ENCODE data around the gene PRDM12.

Gene PRDM12

DNA sequence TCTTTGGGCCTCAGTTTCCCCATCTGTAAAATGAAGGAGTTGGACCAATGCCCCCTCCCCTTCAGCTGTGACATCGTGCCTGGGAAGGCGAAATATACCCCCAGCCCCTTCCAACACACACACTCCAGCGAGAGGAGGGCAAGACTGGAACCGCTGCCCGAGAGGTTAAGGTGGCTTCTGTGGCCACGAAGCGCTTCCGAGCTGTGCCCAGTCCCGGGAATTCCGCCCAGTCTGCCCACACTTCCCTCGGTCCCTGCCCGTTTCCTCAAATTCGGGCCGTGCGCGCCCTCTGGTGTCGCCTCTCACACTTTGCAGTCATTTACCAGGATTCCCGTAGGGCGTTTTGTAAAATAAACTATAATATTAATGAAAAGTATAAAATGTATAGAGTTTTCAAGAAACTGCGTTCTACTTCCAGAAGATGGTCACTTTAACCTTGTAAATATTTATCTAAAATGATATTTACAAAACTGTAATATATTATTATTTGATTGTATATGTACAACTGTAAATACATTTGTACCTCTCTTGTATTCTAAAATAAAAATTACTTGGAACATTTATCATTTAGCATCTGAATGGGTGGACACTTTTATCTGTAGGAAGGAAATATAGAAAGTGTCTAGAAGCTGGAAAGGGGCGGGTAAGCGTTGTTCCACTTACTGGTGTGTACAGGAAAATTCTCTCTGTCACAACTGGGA, 18.2 kb downstream of the PRDM12 start (continued):
- TF ChIP-seq ZFHX2 (tag by site-specific recombination; conservative IDR thresholded peaks at IDR 0.05), result peak; percentile 57
- 0 out of 2 replicates have a peak, but pooled peaks have one; percentile 8 for TF ChIP-seq ZNF366 (tag by site-specific recombination; conservative IDR thresholded peaks at IDR 0.05)
- peak; percentile 82 for TF ChIP-seq ZBTB48 (tag by site-specific recombination; IDR thresholded peaks at IDR 0.05)
- peak; percentile 76 for TF ChIP-seq EGR2 (tag by site-specific recombination; IDR thresholded peaks at IDR 0.05; ENCODE audit: low read depth)
- TF ChIP-seq, protein P1, sequence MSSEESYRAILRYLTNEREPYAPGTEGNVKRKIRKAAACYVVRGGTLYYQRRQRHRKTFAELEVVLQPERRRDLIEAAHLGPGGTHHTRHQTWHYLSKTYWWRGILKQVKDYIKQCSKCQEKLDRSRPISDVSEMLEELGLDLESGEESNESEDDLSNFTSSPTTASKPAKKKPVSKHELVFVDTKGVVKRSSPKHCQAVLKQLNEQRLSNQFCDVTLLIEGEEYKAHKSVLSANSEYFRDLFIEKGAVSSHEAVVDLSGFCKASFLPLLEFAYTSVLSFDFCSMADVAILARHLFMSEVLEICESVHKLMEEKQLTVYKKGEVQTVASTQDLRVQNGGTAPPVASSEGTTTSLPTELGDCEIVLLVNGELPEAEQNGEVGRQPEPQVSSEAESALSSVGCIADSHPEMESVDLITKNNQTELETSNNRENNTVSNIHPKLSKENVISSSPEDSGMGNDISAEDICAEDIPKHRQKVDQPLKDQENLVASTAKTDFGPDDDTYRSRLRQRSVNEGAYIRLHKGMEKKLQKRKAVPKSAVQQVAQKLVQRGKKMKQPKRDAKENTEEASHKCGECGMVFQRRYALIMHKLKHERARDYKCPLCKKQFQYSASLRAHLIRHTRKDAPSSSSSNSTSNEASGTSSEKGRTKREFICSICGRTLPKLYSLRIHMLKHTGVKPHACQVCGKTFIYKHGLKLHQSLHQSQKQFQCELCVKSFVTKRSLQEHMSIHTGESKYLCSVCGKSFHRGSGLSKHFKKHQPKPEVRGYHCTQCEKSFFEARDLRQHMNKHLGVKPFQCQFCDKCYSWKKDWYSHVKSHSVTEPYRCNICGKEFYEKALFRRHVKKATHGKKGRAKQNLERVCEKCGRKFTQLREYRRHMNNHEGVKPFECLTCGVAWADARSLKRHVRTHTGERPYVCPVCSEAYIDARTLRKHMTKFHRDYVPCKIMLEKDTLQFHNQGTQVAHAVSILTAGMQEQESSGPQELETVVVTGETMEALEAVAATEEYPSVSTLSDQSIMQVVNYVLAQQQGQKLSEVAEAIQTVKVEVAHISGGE (tag by site-specific recombination; conservative IDR thresholded peaks at IDR 0.05; ENCODE audit: low read depth), result peak; percentile 71
- TF ChIP-seq, protein P2, sequence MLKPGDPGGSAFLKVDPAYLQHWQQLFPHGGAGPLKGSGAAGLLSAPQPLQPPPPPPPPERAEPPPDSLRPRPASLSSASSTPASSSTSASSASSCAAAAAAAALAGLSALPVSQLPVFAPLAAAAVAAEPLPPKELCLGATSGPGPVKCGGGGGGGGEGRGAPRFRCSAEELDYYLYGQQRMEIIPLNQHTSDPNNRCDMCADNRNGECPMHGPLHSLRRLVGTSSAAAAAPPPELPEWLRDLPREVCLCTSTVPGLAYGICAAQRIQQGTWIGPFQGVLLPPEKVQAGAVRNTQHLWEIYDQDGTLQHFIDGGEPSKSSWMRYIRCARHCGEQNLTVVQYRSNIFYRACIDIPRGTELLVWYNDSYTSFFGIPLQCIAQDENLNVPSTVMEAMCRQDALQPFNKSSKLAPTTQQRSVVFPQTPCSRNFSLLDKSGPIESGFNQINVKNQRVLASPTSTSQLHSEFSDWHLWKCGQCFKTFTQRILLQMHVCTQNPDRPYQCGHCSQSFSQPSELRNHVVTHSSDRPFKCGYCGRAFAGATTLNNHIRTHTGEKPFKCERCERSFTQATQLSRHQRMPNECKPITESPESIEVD (tag by site-specific recombination; IDR thresholded peaks at IDR 0.05), result no peak
- no peak for TF ChIP-seq ZNF544 (tag by site-specific recombination; IDR thresholded peaks at IDR 0.05)
- peak; percentile 63 for TF ChIP-seq ZEB2 (tag by site-specific recombination; IDR thresholded peaks at IDR 0.05)
- TF ChIP-seq ZNF16 (tag by site-specific recombination; IDR thresholded peaks at IDR 0.05; ENCODE audit: low read depth), result no peak
- peak; percentile 7; the same call in 1 of the 2 replicates for TF ChIP-seq ZBTB7A (tag by site-specific recombination; IDR thresholded peaks at IDR 0.05; ENCODE audit: low read depth)
- no peak for TF ChIP-seq ZNF830 (tag by site-specific recombination; IDR thresholded peaks at IDR 0.05; ENCODE audit: low read depth)

DNA sequence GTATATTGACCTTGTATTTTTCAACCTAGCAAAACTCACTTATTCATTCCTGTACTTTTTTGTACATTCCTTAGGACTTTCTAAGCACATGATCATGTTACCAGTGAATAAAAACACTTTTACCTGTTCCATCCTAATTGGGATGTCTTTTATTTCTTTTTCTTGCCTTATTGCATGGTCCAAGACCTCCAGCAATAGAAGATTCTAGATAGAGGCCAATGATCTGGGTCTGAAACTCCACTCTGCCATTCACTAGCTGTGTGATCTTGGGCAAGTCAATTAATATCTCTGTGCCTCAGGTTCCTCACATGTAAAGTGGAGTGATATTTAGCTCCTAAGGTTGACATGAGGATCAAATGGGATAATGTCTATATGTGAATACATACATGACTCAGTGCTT, 20.7 kb downstream of the PRDM12 start:
- H3K4me3 ChIP-seq (ENCODE audit: low read depth, low read length), result no peak overlapping the region
- H3K4me1 ChIP-seq (ENCODE audit: control insufficient read depth, insufficient read depth, low read length), result no peaks in the 10 kb centered on the region; the same call in 1 of the 2 replicates
- ChIA-PET POLR2A (interaction anchor here (0.6 to 1.4 kb wide), 3 partner anchors 8 to 152 kb away, joined by 3 to 9 read pairs (median 4); partner anchors contain the start of gene EXOSC2), CTCF (interaction anchor here (0.6 to 15.8 kb wide), 10 partner anchors 16 to 793 kb away, joined by 3 to 305 read pairs (median 4); no protein-coding TSS in a partner anchor)
- H3K9me3 ChIP-seq (ENCODE audit: control insufficient read depth, insufficient read depth, low read depth, low read length), result no peaks in the 10 kb centered on the region
- H3K36me3 ChIP-seq (ENCODE audit: control insufficient read depth in 2 of 2, insufficient read depth in 1 of 2, low read length in 2 of 2), result no peaks in the 10 kb centered on the region
- H3K27ac ChIP-seq (ENCODE audit: extremely low read depth, low read depth, low read length), result no peak overlapping the region
- TF ChIP-seq ZNF302 (tag by site-specific recombination; IDR thresholded peaks at IDR 0.05; ENCODE audit: low read depth) (no peak), ZNF350 (tag by site-specific recombination; IDR thresholded peaks at IDR 0.05) (no peak), ZNF529 (tag by site-specific recombination; IDR thresholded peaks at IDR 0.05; ENCODE audit: insufficient replicate concordance) (no peak), ZNF169 (tag by site-specific recombination; IDR thresholded peaks at IDR 0.05) (no peak), ZNF664 (tag by site-specific recombination; IDR thresholded peaks at IDR 0.05) (0 out of 2 replicates have a peak, but pooled peaks have one; percentile 57), ZNF311 (tag by site-specific recombination; IDR thresholded peaks at IDR 0.05; ENCODE audit: borderline replicate concordance) (no peak), ZNF433 (tag by site-specific recombination; IDR thresholded peaks at IDR 0.05; ENCODE audit: low read depth) (no peak), GFI1B (tag by site-specific recombination; IDR thresholded peaks at IDR 0.05) (no peak), ZNF776 (tag by site-specific recombination; IDR thresholded peaks at IDR 0.05; ENCODE audit: borderline replicate concordance) (no peak), ZNF223 (tag by site-specific recombination; IDR thresholded peaks at IDR 0.05) (no peak), ZNF555 (tag by site-specific recombination; conservative IDR thresholded peaks at IDR 0.05) (no peak), SP2 (tag by site-specific recombination; IDR thresholded peaks at IDR 0.05) (no peak), ZNF654 (tag by site-specific recombination; IDR thresholded peaks at IDR 0.05; ENCODE audit: low read depth) (no peak), ZBTB20 (tag by site-specific recombination; IDR thresholded peaks at IDR 0.05) (no peak)
- TF ChIP-seq, protein P3, sequence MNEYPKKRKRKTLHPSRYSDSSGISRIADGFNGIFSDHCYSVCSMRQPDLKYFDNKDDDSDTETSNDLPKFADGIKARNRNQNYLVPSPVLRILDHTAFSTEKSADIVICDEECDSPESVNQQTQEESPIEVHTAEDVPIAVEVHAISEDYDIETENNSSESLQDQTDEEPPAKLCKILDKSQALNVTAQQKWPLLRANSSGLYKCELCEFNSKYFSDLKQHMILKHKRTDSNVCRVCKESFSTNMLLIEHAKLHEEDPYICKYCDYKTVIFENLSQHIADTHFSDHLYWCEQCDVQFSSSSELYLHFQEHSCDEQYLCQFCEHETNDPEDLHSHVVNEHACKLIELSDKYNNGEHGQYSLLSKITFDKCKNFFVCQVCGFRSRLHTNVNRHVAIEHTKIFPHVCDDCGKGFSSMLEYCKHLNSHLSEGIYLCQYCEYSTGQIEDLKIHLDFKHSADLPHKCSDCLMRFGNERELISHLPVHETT (tag by site-specific recombination; IDR thresholded peaks at IDR 0.05), result no peak
- TF ChIP-seq, protein P4, sequence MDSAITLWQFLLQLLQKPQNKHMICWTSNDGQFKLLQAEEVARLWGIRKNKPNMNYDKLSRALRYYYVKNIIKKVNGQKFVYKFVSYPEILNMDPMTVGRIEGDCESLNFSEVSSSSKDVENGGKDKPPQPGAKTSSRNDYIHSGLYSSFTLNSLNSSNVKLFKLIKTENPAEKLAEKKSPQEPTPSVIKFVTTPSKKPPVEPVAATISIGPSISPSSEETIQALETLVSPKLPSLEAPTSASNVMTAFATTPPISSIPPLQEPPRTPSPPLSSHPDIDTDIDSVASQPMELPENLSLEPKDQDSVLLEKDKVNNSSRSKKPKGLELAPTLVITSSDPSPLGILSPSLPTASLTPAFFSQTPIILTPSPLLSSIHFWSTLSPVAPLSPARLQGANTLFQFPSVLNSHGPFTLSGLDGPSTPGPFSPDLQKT (IDR thresholded peaks at IDR 0.05; ENCODE audit: borderline replicate concordance, low read depth, low read length), result no peak
- TF ChIP-seq, protein P5, sequence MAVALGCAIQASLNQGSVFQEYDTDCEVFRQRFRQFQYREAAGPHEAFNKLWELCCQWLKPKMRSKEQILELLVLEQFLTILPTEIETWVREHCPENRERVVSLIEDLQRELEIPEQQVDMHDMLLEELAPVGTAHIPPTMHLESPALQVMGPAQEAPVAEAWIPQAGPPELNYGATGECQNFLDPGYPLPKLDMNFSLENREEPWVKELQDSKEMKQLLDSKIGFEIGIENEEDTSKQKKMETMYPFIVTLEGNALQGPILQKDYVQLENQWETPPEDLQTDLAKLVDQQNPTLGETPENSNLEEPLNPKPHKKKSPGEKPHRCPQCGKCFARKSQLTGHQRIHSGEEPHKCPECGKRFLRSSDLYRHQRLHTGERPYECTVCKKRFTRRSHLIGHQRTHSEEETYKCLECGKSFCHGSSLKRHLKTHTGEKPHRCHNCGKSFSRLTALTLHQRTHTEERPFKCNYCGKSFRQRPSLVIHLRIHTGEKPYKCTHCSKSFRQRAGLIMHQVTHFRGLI (tag by site-specific recombination; IDR thresholded peaks at IDR 0.05), result no peak

All from HEK293 (cell line).